Globus pallidus (tissue), 1 donor: ENCODE data around the gene RHOC.

ENCODE experiments used
- DNase-seq: peaks from one replicate; pipeline ENCODE4 v3.0.0-alpha.2; 2015; ENCODE audit warnings: low spot score

RHOC gene

DNA sequence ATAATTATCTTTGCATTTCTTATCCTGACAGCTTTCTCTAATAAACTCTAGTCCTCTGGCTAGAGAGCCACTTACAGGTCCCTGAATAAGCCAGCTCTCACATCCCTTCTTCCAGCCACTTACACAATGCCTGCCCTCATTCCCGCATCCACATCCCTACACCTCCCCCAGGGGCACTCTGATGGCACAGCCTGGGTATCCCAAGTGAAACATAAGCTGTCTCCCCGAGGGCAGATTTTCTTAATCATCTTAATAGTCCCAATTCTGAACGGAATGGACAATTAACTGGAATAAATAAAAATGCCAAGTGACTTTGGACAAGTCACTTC, 4.9 kb downstream of the RHOC start:
- no peak for DNase-seq

DNA sequence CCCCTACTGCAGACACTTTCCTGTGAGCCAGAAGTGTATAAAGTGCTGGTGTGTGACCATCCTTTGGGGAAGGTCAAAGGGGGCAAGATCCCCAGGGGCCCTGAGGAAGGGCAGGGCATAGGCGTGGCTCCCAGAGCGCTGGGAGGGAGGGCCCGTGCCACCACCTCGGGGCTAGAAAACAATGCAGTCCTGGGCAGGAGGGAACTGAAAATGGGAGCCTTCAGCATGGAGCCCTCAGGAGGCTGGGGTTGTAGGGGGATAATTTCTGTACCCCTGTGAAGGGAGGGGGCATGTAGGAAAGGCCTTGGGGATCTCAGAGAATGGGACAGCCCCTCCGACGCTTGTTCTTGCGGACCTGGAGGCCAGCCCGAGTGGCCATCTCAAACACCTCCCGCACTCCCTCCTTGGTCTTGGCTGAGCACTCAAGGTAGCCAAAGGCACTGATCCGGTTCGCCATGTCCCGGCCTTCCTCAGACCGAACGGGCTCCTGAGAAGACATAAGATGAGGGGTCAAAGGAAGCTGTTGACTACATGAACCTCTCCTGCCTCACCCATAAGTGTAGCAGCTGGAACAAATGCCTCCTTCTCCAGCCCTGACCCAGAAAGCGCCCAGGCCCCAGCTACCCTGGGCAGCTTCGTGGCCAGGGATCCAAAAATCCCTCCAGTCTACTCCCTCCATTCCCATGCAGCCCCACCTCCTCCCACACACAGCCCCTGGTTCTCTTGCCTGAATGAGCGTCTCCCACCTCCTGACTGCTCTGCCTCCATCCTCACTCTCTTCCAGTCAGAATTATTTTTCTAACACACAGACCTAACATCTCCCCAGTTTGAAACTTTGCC, 5.5 kb downstream of the RHOC start:
- no peak for DNase-seq

GRCh38 chr1:112700290-112701226, 6.4 kb downstream of the RHOC start:
- DNase-seq = peak; percentile 95

GRCh38 chr1:112699425-112700144, 7.3 kb downstream of the RHOC start:
- DNase-seq = no peak

DNA sequence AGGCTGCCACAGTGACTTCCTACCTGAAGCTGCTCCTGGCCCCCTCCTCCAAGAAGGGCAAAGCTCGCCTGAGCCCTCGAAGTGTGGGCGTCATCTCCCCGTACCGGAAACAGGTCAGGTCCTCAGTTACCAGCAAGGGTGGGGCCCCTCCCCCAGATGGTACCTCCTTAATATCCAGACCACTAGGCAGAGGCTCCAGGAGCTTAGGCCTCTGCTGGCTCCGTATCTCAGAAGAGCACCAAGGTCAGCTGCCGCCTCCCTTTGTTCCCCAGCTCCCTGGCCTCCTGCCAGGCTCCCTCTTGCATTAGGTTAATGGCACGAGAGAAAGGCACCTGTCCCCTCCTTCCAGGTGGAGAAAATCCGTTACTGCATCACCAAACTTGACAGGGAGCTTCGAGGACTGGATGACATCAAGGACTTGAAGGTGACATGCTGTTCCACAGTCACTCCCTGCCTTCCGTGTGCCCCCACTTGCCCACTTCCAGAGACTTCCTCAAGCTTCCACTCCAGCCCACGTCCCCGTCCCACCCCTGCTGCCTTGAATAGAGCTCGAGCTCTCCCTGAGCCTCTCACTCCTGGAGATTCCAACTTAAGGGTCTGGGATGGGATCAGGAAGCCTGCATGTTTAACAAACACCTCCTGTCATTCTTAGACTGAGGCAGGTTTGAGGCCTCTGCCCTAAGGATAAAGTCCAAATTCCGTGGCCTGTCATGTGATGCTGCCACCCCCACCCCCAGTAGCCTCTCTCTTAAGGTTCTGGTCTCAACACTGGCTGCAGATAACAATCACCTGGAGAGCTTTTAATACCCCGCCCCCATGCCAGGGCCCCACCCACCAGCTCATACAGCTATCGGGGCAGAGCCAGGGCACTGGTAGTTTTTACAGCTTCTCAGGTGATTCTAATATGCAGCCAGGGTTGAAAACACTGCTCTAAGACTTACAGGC, 8.3 kb downstream of the RHOC start:
- no peak for DNase-seq

DNA sequence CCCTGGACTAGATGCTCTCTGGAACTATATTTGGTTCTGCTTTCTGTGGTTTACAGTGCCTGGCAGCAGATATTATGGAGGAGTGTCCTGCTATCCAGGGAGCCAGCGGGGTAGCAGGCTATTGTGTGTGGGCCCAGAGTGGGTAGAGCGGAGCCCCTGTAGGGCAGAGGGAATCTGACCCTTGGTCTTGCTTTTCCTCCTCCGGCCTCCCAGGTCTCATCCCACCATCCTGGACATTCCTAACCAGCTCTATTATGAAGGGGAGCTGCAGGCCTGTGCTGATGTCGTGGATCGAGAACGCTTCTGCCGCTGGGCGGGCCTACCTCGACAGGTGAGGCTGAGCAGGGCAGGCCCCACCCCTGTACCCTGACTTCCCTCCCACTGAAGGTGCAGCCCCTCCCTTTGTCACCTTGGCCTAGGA, 9.1 kb downstream of the RHOC start:
- DNase-seq = no peak

DNA sequence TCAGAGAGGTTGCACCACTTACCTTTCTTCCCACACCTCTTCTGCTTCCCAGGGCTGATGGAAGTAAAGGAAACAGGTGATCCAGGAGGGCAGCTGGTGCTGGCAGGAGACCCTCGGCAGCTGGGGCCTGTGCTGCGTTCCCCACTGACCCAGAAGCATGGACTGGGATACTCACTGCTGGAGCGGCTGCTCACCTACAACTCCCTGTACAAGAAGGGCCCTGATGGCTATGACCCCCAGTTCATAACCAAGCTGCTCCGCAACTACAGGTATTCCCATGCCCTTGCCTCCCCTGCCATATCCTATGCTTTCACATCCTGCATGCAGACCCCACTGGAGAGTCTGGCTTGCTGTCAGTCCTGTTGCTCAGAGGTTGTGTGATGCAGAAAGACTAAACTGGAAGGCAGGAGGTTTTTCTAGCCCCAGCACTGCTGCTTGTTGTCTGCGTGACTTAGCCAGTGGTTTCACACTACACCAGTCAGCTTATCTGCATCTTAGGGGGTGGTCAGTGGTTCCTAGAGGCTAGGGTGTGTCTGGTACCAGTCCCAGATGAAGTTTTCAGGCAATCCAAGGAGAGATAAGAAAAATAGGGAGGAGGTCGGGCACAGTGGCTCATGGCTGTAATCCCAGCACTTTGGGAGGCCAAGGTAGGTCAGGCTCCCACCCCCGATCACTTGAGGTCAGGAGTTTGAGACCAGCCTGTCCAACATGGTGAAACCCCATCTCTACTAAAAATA, 10.2 kb downstream of the RHOC start:
- no peak for DNase-seq

- no peak for DNase-seq
These were observed 11.7 kb downstream of the RHOC start for GRCh38 chr1:112695276-112695675.

GRCh38 chr1:112694363-112694929, 12.5 kb downstream of the RHOC start:
- DNase-seq = no peak

DNA sequence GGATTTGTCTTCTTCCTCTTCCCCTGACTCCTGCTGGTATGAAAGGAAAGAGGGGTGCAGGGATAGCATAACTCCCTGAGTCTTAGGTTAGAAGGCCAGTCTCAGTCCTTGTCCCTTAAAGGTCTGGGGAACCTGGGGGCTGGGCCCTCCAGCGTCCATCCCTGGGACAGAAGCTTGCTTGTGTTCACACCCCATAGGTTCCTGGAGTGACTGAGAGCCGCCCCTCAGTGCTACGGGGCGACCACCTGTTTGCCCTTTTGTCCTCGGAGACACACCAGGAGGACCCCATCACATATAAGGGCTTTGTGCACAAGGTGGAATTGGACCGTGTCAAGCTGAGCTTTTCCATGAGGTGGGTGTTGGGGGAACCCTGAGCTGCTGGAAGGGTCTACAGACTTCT, 13.1 kb downstream of the RHOC start:
- no peak for DNase-seq

- no peak for DNase-seq
These were observed 14.2 kb downstream of the RHOC start for GRCh38 chr1:112692681-112693080.

DNA sequence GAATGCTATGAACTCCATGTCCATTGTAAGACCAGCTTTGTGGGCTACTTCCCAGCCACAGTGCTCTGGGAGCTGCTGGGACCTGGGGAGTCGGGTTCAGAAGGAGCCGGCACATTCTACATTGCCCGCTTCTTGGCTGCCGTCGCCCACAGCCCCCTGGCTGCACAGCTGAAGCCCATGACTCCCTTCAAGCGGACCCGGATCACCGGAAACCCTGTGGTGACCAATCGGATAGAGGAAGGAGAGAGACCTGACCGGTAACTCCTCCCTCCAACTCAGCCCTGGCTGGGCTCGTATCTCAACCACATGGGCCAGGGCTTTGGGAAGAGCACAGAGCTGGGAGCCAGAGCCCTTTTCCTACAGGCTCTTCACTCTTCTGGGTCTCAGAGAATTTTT, 17.1 kb downstream of the RHOC start:
- DNase-seq = no peak

DNA sequence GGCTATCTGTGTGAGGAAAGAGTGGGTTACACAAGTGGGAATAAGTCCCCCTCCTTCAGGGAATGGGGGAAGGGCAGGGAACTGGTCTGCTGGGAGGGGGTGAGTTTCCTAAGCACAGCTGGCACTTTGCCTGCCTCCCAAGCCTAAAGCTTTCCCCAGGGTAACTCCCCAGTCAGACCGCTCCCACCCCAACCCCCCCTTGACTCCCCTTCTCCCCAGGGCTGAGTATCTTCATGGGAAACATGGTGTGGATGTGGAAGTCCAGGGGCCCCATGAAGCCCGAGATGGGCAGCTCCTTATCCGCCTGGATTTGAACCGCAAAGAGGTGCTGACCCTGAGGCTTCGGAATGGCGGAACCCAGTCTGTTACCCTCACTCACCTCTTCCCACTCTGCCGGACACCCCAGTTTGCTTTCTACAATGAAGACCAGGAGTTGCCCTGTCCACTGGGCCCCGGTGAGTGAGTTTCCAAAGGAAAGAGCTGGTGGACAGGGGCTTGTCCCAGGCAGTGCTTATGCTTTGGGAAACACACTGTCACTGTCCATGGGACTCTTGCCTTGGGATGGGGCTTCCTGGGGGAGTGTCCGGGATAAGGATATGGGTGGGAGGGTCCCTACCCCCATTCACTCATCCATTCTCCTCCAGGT, 17.6 kb downstream of the RHOC start:
- DNase-seq = no peak

DNA sequence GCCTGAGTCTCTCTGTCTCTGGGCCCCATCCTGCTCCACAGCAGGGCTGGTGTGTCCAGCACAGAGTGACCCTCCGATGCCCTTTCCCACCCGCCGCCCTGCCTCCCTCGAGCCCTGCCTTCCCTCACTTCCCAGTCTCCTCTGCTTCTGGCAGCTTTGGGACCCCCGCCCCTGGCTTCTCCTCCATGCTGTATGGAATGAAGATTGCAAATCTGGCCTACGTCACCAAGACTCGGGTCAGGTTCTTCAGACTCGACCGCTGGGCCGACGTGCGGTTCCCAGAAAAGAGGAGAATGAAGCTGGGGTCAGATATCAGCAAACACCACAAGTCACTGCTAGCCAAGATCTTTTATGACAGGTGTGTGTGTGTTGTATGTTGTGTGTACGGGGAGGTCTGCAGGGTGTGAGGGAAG, 18.1 kb downstream of the RHOC start:
- no peak for DNase-seq

GRCh38 chr1:112687785-112688496, 19.0 kb downstream of the RHOC start:
- DNase-seq = no peak

- DNase-seq = no peak
These were observed 19.6 kb downstream of the RHOC start for GRCh38 chr1:112687361-112687760.

- no peak for DNase-seq
These were observed 20.1 kb downstream of the RHOC start for GRCh38 chr1:112686835-112687234.

- no peak for DNase-seq
These were observed 20.5 kb downstream of the RHOC start for GRCh38 chr1:112686417-112686816.

DNA sequence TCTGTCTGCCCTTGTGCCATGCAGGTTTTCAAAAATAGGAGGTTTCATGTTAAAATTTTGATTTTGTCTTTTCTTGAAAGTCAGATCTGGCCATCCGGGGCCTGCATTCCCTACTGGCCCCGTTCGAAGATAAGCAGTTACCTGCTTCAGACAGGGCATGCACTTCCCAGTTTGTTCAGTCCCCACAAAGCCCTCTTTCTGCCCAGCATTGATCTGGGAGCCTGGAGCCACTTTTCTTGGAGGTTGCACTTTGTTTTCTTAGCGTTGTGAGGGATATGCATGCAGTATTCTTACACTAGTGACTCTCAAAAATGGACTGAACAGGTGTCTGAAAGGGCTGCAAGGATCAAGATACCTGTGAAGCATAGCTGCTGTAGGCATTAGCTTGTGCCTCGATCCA, 21.0 kb downstream of the RHOC start:
- no peak for DNase-seq
